Measurements from ENCODE around the gene ALG14.

GRCh38 chr1:94966033-94966432, 106.7 kb downstream of the ALG14 start:
- TF ChIP-seq CTCF (IDR thresholded peaks at IDR 0.05; ENCODE audit: low read depth, low read length, missing input control), result no peak
- TF ChIP-seq REST (IDR thresholded peaks at IDR 0.05), result no peak
- TF ChIP-seq RAD21 (IDR thresholded peaks at IDR 0.05), result no peak
- no peak for TF ChIP-seq YY1 (IDR thresholded peaks at IDR 0.05)
- no peak for TF ChIP-seq EGR1 (IDR thresholded peaks at IDR 0.05; ENCODE audit: low read depth in 2 of 2)
- TF ChIP-seq SP1 (IDR thresholded peaks at IDR 0.05), result no peak
- TF ChIP-seq TAF1 (conservative IDR thresholded peaks at IDR 0.05), result no peak
- no peak for TF ChIP-seq GABPA (IDR thresholded peaks at IDR 0.05 in 1 of 2, conservative IDR thresholded peaks at IDR 0.05 in 1 of 2)
- no peak for TF ChIP-seq JUND (IDR thresholded peaks at IDR 0.05)
